Tibial artery (tissue), 4 donors: ENCODE measurements around the gene PLSCR2.
"Not testable (repeated sequence)": the region's sequence is repeated elsewhere in the genome, so short reads cannot be mapped to it uniquely, and the experiment has no call there.

Experiments used
- DNase-seq, 2 donors: peaks; one replicate each; pipeline ENCODE4 v3.0.0-alpha.2; 2019
- H3K27ac ChIP-seq, 2 donors: fragments of 200-600 bp; sonication (generic) in 1 of 2; 1 replicate in 1 of 2; 2 replicates in 1 of 2; pipeline ENCODE4 v1.5.1; 2018 to 2019; ENCODE audit warnings: mild to moderate bottlenecking in 1 of 2
- H3K27me3 ChIP-seq, 2 donors: fragments of 200-600 bp; sonication (generic) in 1 of 2; one replicate each; pipeline versions ENCODE4 v1.5.1 to v1.6.0; 2016 to 2019
- H3K36me3 ChIP-seq, 3 donors: fragments of 200-600 bp; sonication (generic) in 2 of 3; one replicate each; pipeline ENCODE4 v1.5.1; 2016 to 2019; ENCODE audit warnings: mild to moderate bottlenecking in 2 of 3
- H3K4me1 ChIP-seq, 4 donors: fragments of 200-600 bp; sonication (generic) in 2 of 4; 1 replicate in 3 of 4; 2 replicates in 1 of 4; pipeline ENCODE4 v1.5.1; 2016 to 2019
- H3K4me3 ChIP-seq, 2 donors: fragments of 200-600 bp; sonication (generic) in 1 of 2; 1 replicate in 1 of 2; 2 replicates in 1 of 2; pipeline ENCODE4 v1.5.1; 2018 to 2019; ENCODE audit warnings: mild to moderate bottlenecking in 2 of 2
- H3K9me3 ChIP-seq, 3 donors: fragments of 200-600 bp; sonication (generic) in 1 of 3; one replicate each; pipeline ENCODE4 v1.5.1; 2016 to 2019
- CTCF ChIP-seq, 2 experiments: fragments of 200-600 bp in 1 of 2; fragments of 450-650 bp in 1 of 2; IDR thresholded peaks; one replicate each; pipeline ENCODE4 v1.5.1; 2017 to 2019; ENCODE audit warnings: antibody characterized with exemption in 2 of 2, mild to moderate bottlenecking in 1 of 2, moderate library complexity in 1 of 2
- intact Hi-C: fragments of 100-400 bp; cut with DNase I; formaldehyde crosslinking; loops from one replicate; pipeline ENCODE4 v1.15.0; 2023; ENCODE audit warnings: low total_unique reads

The PLSCR2 gene

GRCh38 chr3:146454796-146455195, 14.6 kb downstream of the PLSCR2 start:
- Histone ChIP-seq H3K27ac (no peak overlapping the region), H3K9me3 (no peaks in the 10 kb centered on the region), H3K4me1 (no peaks in the 10 kb centered on the region), H3K4me3 (no peak overlapping the region), H3K27me3 (no peaks in the 10 kb centered on the region), H3K36me3 (no peaks in the 10 kb centered on the region)
- TF ChIP-seq CTCF (IDR thresholded peaks at IDR 0.05) = no peak
- no peak for DNase-seq
- intact Hi-C loops = no loop called here

GRCh38 chr3:146449613-146450012, 19.7 kb downstream of the PLSCR2 start:
- Histone ChIP-seq H3K27ac (no peak overlapping the region), H3K9me3 (peaks cover 0 to 3% (median 0%) of the 10 kb centered on the region in 3 donors), H3K36me3 (no peaks in the 10 kb centered on the region), H3K4me1 (no peaks in the 10 kb centered on the region), H3K4me3 (no peak overlapping the region), H3K27me3 (no peaks in the 10 kb centered on the region)
- intact Hi-C loops = no loop called here
- TF ChIP-seq CTCF (IDR thresholded peaks at IDR 0.05) = no peak
- DNase-seq = no peak

GRCh38 chr3:146449076-146449475, 20.3 kb downstream of the PLSCR2 start:
- H3K9me3 ChIP-seq = peaks cover 0 to 3% (median 0%) of the 10 kb centered on the region in 3 donors

GRCh38 chr3:146446026-146446425, 23.3 kb downstream of the PLSCR2 start:
- H3K9me3 ChIP-seq = peaks cover 0 to 3% (median 0%) of the 10 kb centered on the region in 3 donors
- no peak for DNase-seq
- no peak for TF ChIP-seq CTCF (IDR thresholded peaks at IDR 0.05)
- no peaks in the 10 kb centered on the region for H3K27me3 ChIP-seq
- H3K27ac ChIP-seq = no peak overlapping the region
- no peaks in the 10 kb centered on the region for H3K4me1 ChIP-seq
- no peaks in the 10 kb centered on the region for H3K36me3 ChIP-seq
- no peak overlapping the region for H3K4me3 ChIP-seq
- intact Hi-C loops = no loop called here

More at GRCh38 chr3:146449076-146449475, 20.3 kb downstream of the PLSCR2 start:
- no peak for DNase-seq
- Histone ChIP-seq H3K27me3 (no peaks in the 10 kb centered on the region), H3K36me3 (no peaks in the 10 kb centered on the region), H3K4me3 (no peak overlapping the region), H3K4me1 (no peaks in the 10 kb centered on the region), H3K27ac (no peak overlapping the region)
- TF ChIP-seq CTCF (IDR thresholded peaks at IDR 0.05) = no peak
- intact Hi-C loops = no loop called here

GRCh38 chr3:146440310-146440709, 29.1 kb downstream of the PLSCR2 start:
- H3K9me3 ChIP-seq, H3K27me3 ChIP-seq, H3K4me1 ChIP-seq, H3K27ac ChIP-seq, intact Hi-C loops, DNase-seq, H3K4me3 ChIP-seq, H3K36me3 ChIP-seq: not testable (repeated sequence)

- intact Hi-C loops = no loop called here
- DNase-seq = no peak
- H3K9me3 ChIP-seq = peaks cover 0 to 14% (median 0%) of the 10 kb centered on the region in 3 donors
- TF ChIP-seq CTCF (IDR thresholded peaks at IDR 0.05) = no peak
- no peaks in the 10 kb centered on the region for H3K4me1 ChIP-seq
- H3K27me3 ChIP-seq = no peaks in the 10 kb centered on the region
- no peaks in the 10 kb centered on the region for H3K36me3 ChIP-seq
- H3K27ac ChIP-seq = no peak overlapping the region
- H3K4me3 ChIP-seq = no peak overlapping the region
These were observed 37.3 kb downstream of the PLSCR2 start for GRCh38 chr3:146432066-146432465.
